ENCODE measurements around the gene SIL1.

Gene SIL1

DNA sequence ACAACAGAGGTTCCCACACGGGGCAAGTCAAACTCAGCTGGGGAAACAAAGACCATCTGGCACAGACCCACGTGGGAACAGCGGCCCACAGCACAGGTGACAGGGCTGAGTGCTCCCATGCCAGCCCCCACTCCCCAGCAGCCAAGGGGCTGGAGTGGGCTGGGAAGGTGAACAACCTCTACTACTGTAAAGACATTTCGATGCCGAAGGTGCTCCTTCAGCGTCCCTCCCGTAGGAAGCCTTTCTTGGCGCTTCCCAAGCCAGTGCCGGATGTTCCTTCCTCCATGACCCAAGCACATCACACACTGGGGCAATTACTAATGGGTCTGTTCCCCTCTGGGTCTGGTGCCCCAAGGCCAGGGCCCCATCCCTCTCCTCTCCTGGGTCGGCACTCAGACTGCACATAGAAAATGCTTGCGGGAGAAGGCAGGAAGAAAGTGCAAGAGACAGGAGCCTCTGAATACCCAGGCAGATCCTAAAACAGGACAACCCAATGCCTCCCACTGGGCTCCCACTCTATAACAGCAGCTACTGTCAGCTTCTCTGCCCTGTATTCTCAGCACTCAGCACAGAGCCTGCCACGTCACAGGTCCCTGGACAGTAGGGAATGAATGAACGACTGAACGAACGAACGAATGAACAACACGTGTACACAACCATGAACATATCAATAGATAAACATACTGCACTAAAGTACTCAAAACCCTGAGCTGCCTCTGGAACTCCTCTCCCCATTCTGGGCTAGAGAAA, 246.0 kb downstream of the SIL1 start:
- DNase-seq = no peak

DNA sequence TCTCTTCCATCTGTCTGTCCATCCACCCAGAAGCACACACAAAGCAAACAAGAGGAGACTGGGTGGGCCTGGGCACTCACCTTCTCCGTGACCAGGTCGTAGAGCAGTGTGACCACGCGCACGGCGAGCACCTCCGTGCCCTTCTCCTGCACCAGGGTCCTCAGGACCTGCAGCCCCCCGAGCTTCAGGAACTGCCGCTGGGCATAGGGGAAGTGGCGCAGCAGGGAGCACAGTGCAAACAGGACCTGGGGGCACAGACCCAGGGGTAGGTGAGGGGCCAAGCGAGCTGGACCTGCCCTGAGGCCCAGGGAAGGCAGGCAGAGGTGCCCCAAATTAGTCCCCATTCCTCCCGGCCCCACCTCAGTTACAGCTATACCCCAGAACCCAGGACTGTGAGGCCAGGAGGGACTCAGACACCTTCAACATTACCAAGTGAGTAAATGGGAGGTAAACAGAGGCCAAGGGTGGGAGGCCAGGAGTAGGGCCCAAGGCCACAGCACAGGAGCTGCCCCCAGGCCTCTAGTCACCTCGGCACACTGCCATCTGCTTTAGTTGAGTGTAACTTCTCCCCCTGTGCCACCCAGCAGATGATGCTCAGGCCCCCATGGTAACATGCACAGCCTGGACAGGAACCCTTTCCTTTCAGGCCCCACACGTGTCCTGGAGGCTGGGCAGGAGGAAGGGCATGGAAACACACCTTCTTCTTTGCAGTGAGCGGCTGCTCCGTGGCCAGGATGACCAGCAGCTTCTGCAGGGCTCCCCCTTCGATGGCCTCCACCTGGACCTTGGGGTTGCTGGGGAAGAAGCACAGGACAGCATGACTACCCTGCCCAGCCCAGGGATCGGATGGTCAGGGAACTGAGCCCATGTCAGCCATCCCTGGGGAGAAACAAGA, 246.8 kb downstream of the SIL1 start:
- no peak for DNase-seq

DNA sequence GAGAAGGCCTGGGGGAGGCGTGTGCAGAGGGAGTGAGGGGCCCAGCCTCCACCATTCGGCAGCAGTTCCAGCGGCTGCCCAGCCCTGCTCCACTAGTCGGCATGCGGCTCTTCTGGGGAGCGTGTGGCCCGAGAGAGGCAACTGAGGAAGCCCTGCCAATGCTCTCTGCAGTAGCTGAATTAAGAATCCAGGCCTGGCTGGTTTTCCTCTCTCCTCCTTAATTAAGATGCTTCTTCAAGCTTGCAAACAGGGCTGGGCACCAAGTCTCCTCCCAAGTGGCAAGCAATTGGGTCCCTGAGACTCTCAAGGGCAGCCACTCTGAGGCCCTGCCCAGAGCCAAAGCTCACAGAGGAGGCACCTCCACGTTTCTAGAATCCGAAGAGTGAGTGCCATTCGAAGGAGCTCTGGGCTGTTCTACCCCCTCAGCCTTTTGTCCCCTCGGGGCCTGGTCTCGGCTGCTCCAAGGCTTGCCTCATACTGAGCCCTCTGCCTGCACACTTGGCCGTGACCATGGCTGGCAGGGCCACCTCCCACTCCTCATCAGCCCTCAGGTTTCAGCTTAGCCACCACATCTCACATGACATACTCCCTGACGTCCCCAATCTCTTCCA, 247.6 kb downstream of the SIL1 start:
- no peak for DNase-seq

DNA sequence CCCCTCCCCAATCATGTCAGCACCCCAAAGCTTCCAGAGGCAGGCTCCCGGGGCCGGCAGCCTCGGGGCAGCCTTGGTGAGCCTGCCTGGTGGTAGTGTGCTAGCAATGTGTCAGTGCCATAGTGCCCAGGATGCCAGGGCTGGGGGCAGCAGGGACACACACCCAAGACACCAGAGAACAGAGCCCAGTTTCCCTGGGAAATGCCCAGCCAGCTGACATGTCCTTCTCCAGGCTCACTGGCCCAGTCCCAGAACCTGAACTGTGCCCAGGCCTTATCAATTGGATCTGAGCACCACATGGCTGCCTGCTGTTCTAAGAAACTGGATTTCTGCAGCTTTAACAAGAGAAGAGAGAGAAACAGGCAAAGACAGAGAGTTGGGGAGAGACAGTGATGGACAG, 248.2 kb downstream of the SIL1 start:
- no peak for DNase-seq

DNA sequence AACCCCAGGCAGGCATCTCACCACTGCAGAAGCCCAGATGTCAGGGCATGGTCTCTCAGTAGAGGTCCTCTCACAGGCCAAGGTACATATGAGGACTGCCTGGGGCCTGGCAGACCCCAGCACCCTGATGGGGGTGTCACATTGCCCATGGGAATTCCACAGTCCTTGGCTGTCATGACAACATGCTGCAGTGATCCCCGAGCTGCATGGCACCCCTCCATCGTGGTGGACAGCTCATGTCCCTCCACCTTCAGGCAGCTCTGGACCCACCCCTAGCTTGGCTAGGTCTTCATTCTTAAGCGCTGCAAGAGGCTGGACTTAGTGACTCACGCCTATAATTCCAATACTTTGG, 249.0 kb downstream of the SIL1 start:
- no peak for DNase-seq

DNA sequence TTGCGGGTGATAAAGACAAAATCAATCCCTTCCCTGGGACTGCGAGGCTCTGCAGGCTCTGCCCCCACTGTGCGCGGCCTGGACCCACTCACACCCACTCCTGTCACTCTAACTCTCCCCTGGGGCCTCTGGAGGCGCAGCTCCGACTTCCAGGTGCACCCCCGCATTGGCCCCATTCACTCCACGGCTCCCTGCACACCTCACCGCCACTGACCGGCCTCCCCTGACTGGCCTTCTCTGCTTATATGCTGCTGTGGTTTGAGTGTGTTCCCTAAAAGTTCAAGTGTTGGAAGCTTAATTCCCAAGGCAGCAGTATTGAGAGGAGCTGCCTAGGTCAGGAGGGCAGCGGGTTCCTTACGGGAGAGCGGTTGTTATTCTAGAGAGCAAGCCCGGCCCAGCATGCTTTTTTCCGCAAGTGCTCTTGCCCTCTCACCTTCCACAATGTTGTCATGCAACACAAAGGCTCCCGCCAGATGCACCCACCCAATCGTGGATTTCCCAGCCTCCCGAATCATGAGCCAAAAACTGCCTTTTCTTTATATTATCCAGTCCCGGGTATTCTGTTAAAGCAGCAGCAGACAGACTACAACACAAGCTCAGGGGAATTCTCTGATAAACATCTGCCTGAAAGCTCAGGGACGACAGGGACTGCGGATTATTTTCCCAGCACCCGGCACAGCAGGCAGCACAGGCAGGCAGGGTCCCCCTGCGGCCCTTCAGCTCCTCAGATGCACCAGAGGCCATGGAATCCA, 249.5 kb downstream of the SIL1 start:
- DNase-seq = peak; percentile 53

DNA sequence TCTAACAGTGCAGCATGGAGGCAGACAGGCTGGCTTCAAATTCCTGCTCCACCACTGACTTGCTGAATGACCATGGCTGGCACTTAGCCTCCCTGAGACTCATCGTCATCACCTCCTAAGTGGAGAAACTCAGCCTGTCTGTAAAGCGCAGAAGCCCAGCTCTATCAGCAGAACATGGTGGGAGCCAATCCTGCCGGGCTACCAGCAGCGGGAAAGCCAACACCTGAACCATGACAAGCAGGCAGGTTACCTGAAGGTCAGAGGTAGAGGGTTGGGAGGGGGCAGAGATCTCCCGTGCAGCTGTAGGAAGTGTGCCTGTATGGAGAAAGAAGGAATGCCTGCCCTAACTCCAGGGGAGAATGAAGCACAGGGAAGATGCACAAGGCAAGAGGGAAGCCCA, 250.4 kb downstream of the SIL1 start:
- DNase-seq = no peak

DNA sequence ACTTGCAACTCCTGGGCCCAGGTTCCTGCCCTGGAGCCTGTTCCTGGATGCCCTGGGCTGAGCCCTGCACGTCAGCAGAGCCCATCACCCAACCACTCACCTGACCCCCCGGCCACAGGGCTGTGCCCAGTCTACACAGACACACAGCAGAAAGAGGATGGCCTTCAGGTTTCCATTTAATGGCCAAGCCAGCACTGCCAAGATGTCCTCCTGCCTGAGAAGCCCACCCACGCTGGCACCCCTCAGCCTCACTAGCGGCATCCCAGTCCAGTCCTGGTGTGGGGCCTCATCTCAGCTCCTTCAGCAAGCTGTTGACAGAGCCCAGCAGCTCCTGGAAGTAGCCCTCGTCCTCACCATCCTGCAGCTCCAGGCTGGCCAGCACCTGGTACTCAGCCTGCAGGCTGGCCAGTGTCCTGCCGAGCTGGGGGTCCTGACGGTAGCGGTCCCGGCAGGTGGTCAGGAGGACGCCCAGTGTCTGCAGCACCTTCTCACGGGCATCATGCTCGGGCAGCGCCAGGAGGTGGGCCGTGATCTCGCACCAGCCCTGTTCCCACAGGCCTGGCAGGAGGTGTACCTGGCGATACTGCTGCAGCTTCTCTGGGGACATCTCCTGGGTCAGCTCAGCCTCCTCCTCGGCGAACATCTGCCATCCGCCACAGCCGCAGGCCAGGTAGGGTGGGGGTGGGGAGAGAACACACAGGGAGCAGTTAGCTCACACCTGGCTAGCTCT, 251.2 kb downstream of the SIL1 start:
- no peak for DNase-seq

DNA sequence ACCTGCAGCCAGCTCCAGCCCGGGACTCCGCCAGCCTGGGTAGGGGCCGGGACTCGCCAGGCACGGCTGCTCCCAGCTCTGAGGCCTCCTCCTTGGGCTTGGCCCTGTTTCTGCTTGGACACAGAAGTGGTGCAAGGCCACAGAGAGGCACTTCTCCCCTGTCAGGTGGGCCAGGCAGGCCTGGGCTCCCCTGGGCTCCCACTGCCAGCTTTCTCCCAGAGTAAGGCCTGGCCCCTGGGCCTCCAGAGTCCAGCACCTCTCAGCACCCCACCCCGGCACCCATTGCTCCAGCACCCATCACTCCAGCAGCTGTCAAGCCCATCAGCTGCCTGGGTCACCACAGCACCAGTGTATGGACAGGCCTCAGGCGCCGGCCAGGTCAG, 251.9 kb downstream of the SIL1 start:
- no peak for DNase-seq

DNA sequence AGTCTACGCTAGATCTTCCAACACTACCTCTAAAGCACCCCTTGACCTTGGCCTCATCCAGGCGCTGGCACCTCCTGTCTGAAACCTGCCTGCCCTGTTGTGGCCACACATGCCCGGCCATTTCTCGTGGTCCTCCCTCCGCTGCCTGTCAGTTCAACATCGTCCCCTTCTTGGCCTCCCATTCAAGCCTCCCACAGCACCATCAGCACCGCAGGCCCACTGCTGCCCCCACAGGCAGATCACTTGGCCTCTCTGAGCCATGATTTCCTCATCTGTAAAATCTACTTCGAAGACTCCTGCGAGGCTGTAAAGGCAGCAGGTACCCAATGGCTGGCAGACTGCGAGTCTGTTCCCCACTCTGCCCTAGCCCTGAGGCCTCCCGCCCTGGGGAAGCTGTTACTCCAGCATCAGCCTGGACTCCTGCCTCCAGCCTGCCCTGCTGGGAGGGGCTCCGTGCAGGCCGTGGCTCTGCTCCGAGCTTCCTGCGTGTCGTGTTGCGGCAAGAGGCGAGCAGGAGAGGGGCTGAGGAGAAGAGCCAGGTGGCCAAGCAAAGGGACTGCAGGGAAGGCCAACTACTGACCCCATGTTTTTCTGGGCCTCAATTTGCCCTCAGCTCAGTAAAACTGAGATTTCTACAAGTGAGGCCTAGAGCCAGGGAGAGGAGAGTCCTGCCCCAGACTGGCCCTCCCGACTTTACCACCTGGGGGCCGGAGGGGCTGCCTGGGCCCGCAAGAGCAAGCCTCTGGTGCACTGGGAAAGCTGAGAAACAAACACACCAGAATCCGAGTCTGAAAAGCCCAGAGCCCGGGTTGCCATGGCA, 252.5 kb downstream of the SIL1 start:
- DNase-seq = no peak

DNA sequence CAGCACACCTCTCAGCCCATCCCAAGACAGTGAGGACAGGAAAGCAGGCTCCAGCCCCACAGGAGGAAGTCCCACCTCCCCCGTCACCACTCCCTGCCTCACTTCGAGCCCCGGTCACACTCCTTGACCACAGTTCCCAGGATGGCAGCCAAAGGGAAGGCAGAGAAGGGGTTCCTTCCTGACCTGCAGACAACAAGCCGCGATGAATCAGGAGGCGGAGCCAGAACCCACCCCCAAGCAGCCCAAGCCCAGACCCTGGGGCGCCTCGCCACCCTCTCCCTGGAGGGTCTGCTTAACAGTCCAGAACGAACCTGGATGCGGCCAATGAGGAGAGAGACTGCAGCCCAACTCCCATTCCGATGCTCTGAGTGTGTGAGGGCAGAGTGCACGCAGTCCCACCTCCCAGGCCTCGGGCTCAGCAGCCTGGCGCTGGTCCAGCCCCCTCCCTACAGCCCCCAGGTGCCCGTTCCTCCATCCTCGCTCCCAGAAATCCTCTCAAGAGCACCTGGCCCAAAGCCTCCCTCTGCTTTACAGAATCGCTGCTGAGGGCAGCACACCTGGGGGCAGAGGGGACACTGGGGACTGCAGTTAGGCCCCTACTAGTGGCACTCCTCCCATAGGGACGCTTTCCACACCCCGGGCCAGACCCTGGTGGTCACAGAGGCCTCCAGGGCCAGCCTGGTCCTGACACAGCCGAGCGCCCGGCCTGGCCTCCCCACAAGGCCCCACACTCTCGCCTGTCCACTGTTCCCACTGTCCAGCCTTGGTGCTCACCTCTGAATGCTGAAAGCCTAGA, 253.4 kb downstream of the SIL1 start:
- no peak for DNase-seq

DNA sequence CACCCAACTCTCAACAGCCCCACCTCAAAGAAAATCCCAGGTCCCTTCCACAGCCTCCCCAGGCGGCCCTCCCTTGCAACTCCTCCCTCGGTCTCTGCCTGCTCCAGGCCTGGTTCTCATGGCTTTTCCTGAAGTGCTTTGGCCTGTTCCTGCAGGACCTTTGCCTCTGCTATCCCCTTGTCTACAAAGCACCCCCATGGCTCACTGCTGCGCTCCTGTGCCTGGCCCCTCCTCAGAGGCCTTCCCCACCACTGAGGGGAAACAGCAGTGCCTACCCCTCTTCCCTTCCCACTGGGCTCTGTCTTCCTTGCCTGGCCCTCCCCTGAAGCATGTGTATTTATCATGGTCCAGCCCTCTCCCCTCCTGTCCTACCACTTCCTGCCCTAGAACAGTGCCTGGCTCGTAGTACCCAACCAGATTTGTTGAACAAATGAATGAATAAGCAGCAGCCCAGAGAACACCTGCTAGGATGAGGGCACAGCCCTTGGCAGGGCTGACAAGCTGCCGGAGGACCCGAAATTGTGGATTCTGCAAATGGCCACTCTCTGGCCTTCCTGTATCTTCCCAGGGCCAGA, 254.5 kb downstream of the SIL1 start:
- DNase-seq = no peak

DNA sequence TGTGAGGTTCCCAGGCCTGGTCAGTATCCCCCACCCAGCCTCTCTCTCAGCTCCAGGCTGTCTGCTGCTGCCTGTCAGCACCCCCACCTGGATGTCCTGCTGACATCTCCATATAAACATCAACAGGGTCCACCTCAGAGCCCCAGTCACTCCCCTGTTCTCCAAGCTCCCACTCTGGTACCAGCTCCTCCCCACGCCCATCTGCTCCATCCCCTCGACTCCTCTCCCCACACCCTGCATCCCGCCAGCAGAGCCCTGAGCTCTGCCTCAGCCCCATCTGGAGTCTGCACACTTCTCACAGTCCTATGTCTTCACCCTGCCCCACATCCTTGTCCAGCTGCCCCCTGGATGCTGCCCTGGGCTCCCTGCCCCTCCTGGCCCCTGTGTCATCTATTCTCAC, 255.3 kb downstream of the SIL1 start:
- peak; percentile 23 for DNase-seq

DNA sequence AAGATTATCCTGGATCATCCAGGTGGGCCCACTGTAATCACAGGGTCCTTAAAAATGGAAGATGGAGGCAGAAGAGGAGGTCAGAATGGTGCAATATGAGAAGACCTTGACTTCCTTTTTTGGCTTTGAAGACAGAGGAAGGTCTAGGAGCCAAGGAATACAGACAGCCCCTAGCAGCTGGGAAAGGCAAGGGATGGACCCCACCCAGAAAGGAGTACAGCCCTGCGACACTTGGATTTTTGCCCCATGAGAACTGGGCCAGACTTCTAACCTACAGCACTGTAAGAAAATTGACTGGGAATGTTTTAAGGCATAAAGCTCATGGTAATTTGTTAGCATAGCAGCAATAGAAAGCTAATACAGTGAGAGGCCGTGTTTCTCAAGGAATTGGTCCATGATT, 256.1 kb downstream of the SIL1 start:
- DNase-seq = no peak

DNA sequence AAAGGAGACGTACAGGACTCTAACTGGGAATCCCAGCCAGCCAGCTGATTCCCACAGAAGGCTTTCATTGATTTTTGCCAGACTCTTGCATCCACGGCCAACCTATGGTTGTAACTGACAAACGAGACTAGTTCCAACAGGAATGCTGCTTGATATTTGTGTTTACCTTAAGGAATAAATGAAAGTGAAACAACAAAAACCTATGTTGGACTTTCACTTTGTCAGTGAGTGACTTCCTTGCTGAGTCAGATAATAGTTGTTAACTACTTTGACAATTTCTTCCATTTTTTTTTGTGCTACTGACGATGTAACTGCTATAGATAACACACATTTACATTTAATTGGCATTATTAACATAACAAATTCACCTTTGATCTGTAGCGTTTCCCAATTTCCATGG, 259.6 kb downstream of the SIL1 start:
- DNase-seq = no peak

DNA sequence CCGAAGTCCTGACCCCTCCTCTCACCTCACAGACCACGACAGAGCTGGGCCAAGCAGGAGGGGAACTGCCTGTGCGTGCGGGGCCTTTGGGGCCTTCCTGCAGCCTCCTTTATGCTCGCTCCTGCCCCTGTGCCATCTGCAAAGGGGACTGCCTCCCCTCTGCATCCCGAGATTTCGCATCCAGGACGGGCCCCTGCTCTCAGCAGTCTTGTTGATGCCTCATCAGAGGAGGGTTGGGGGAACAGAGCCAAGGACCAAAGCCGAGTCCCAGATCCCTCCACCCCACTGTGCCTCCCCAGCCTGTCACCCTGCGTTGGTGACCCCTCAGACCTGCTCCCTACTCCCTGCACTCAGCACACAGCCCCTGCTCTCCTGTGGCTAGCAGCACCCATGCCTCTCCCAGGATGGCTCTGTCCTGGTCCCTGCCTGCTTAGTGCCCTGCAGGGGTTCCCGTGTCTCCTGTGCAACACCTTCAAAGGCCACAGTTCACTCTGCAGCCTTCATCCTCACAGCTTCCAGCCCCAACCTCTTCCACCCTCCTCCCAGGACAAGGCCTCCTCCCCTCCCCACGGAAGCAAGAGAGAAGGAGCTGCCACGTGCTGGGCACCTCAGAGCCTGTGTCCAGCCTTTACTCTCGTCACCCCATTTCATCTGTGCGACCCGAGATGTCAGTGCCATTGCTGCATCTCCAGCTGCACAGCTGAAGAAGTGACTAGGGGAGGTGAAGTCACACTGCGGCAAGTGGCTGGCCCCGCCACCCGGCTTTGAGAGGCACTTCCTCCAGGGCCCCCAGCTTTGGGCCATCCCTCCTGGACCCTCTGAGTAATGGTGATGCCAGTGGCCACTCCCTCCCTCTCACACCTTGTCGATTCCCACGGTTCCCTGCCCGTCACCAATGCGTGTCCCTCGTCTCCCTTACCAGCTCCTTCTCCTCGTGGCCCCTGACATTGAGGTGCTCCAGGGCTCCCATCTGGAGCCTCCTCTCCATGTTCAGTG, 260.5 kb downstream of the SIL1 start:
- DNase-seq = no peak

DNA sequence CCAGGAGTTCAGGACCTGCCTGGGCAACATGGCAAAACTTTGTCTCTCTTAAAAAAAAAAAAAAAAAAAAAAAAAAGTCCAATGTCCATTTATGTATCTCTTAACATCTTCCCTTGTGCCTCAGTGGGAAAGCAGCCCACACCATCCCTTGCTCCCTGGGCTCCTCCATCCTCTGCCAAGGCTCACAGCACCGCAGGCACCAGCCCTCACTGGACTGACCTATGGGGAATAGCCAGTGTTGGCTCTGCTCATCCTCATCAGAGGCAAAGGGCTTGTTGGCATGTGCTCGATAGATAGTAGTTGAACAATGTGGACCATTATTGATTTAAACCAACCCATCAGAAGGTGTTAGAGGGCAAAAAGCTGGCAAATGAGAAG, 261.2 kb downstream of the SIL1 start:
- DNase-seq = no peak

DNA sequence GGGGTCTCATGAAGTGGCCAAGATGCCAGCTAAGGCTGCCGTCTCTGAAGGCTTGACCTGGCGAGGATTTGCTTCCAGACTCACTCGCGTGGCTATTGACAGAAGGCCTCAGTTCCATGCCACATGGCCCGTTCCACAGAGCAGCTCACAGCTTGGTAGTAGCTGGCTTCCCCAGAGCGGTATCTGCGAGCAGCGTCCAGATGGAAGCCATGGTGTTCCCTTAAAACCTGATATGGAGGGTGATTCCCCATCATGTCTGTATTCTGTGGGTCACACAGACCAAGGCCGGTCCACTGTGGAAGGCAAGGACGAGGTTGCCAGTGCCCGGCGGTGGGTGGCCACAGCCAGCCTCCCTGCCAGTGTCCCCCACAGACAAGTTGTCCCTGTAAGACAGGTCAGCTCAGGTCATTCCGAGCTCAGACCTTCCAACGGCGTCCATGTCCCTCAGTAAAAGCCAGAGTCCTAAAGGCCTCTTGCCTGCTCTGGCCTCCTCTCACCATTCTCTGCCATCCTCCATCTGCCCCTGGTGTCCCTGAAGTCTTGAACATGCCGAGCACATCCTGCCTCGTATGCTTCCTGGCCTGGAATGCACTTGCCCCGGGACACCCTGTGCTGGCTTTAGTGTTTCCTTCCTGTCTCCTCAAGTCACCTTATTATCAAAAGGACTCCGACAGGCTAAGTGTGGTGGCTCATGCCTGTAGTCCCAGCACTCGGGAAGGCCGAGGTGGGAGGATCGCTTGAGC, 261.8 kb downstream of the SIL1 start:
- no peak for DNase-seq
